GM18517 (cell line): ENCODE data around the gene TBCA.
"Not testable (repeated sequence)": the region's sequence is repeated elsewhere in the genome, so short reads cannot be mapped to it uniquely, and the experiment has no call there.

ENCODE experiments used
- ATAC-seq: cut with Tn5 transposase; IDR thresholded peaks from one replicate; pipeline ENCODE4 v1.9.1; 2021; ENCODE audit warnings: mild to moderate bottlenecking, moderate library complexity; ENCODE audit not compliant: unreplicated experiment

The TBCA gene

GRCh38 chr5:77718934-77719610, 57.1 kb downstream of the TBCA start:
- ATAC-seq, result peak; percentile 88

GRCh38 chr5:77709993-77710685, 66.0 kb downstream of the TBCA start:
- no peak for ATAC-seq

GRCh38 chr5:77709340-77709739, 66.8 kb downstream of the TBCA start:
- ATAC-seq, result no peak

GRCh38 chr5:77707791-77708190, 68.3 kb downstream of the TBCA start:
- no peak for ATAC-seq

GRCh38 chr5:77699569-77699968, 76.6 kb downstream of the TBCA start:
- not testable (repeated sequence) for ATAC-seq

GRCh38 chr5:77698920-77699319, 77.2 kb downstream of the TBCA start:
- ATAC-seq, result no peak

GRCh38 chr5:77697692-77698091, 78.4 kb downstream of the TBCA start:
- ATAC-seq, result no peak

- ATAC-seq, result no peak
These were observed 80.0 kb downstream of the TBCA start for GRCh38 chr5:77696120-77696519.

GRCh38 chr5:77693913-77694312, 82.2 kb downstream of the TBCA start:
- ATAC-seq, result no peak

- ATAC-seq, result no peak
These were observed 92.9 kb downstream of the TBCA start for GRCh38 chr5:77683171-77683732.

- ATAC-seq, result no peak
These were observed 105.6 kb downstream of the TBCA start for GRCh38 chr5:77670526-77670925.

- no peak for ATAC-seq
These were observed 106.5 kb downstream of the TBCA start for GRCh38 chr5:77669677-77670076.

GRCh38 chr5:77663090-77663863, 112.9 kb downstream of the TBCA start:
- ATAC-seq, result no peak

GRCh38 chr5:77662635-77663034, 113.5 kb downstream of the TBCA start:
- no peak for ATAC-seq

GRCh38 chr5:77658662-77659061, 117.5 kb downstream of the TBCA start:
- ATAC-seq, result no peak

- no peak for ATAC-seq
These were observed 124.8 kb downstream of the TBCA start for GRCh38 chr5:77651343-77651742.

- ATAC-seq, result no peak
These were observed 125.5 kb downstream of the TBCA start for GRCh38 chr5:77650686-77651085.

GRCh38 chr5:77649776-77650175, 126.4 kb downstream of the TBCA start:
- no peak for ATAC-seq

- ATAC-seq, result no peak
These were observed 130.0 kb downstream of the TBCA start for GRCh38 chr5:77645995-77646639.

- no peak for ATAC-seq
These were observed 130.8 kb downstream of the TBCA start for GRCh38 chr5:77645158-77645994.
